ENCODE measurements around the gene SLC7A6OS. TPM values are rescaled to one million over a fixed set of nuclear protein-coding genes. Genes with fewer than 3 reads are reported as not detected.

SLC7A6OS gene
- total RNA-seq, 1 donor from 2014 or later, result 5.8 TPM

DNA sequence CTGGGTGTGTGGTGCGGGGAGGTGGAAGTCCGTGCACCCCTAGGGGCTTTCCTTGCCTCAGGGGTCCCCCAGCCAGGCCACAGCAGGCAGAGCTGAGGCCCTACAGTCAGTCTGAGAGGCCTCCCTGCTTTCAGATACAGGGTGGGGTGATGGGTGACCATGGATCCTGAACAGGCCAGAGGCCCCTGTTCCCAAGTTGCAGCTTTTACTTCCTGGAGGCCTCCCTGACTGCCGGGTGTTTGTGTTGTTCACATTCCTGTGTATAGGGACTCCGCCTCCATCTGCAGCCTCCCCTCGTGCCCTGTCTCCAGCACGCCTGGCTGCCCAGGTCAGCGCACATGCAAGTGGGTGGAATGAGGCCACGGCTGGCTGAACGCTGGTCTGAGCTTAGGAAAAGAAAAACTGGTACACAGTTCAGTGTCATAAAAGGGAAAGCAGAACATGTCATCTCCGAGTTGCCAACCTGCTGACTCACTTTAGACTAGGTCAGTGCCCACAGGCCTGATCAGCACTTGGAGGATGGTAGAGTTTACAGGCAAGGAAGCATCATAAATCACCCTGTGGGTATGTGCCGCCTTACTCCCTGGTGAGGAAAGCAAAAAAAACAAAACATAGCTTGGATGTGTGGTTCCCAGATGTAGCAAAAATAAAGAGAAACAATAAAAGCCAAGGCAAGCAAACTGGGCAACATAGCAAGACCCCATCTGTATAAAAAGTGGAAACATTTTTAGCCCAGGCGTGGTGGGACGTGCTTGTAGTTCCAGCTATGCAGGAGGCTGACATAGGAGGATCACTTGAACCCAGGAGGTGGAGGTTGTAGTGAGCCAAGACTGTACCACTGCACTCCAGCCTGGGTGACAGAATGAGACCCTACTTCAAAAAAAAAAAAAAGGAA lies 52.6 kb downstream of the SLC7A6OS start:
- ATAC-seq, result no peak

DNA sequence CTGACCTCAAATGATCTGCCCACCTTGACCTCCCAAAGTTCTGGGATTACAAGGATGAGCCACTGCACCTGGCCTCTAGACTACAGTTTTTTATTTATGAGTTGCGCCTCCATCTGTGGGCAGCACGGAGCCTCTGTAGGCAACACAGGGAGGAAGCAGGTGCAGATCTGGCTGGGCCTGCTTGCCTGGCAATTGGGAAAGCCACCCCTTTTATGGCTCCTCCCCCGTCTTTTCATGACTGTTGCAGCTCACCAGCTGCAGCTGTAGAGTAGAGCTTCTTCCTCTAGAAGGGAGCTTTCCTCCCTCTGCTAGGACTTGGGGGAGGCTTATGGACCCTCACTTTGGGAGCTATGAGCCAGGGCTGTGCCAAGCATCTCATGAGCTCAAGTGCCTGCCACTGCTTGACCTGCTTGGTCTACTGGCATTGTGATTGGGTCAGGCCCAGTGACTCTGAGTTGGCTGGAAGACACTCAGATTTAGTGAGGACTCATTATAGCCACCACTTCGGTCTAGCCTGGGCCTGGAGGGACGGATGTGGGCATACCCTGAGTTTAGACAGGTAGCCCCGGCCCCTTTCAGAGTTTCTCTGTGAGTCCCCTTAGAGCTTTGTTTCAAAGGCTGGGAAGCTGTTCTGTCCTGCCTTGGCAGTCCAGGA lies 53.4 kb downstream of the SLC7A6OS start:
- no peak for DNase-seq (ENCODE audit: low spot score)
- ATAC-seq, result no peak

More for the DNA sequence above, 52.6 kb downstream of the SLC7A6OS start:
- DNase-seq (ENCODE audit: low spot score), result no peak

DNA sequence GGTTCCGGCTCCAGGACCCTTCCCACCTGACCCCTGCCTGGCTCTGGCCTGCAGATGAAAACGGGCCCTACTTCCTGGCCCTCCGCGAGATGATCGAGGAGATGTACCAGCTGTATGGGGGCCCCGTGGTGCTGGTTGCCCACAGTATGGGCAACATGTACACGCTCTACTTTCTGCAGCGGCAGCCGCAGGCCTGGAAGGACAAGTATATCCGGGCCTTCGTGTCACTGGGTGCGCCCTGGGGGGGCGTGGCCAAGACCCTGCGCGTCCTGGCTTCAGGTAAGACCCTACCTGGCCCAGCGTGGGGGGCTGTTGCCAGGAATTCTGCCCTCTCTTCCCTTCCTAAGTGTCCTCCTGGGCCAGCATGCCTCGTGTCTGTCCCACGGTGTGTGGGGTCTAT lies 55.0 kb downstream of the SLC7A6OS start:
- ATAC-seq, result no peak
- DNase-seq (ENCODE audit: low spot score), result no peak

DNA sequence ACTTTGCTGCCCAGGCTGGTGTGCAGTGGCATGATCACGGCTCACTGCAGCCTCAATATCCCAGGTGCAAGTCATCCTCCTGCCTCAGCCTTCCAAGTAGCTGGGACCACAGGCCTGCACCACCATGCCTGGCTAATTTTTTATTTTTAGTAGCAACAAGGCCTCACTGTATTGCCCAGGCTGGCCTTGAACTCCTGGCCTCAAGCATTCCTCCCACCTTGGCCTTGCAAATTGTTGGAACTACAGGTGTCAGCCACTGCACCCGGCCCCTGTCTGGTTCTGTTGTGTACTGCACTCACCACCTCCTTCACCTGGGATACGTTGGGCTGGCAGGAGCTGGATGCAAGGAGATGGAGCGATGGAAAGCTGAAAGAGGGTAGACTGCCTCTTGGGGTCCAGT lies 57.0 kb downstream of the SLC7A6OS start:
- ATAC-seq (no peak), DNase-seq (ENCODE audit: low spot score) (no peak)

DNA sequence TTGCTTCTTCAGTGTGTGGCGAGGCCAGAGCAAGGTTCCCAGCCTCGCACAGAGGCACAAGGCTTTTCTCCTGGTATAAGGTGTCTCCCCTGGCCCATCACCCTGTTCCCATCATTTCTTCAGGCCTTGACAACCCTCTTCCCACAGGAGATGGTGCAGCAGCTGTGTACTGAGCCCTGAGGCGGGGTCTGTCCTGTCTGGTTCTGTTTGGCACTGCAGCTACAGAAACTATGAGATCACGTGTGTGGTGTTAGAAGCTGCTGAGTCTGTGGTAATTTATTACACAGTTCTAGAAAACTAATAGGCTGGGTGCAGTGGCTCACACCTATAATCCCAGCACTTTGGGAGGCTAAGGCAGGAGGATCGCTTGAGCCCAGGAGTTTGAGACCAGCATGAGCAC lies 58.4 kb downstream of the SLC7A6OS start:
- DNase-seq (ENCODE audit: low spot score) (no peak), ATAC-seq (no peak)

DNA sequence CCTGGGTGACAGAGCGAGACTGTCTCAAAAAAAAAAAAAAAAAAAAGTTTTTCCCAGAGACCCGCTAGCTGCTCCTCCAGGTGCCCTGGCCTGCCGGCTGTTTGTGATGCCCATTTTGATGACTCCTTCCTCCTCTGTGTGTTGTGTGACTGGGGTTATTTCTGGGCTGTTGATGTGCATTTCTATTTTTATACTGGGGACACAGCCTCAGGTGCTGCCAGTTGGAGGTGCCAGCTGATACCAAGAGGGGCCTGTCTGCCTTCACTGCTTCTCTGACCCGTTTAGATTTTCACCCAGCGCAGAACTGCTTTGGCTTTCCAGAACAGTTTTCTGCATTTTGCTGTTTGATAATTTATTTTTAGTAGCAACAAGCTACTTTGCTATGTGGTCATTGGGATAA lies 58.9 kb downstream of the SLC7A6OS start:
- ATAC-seq (no peak), DNase-seq (ENCODE audit: low spot score) (no peak)

DNA sequence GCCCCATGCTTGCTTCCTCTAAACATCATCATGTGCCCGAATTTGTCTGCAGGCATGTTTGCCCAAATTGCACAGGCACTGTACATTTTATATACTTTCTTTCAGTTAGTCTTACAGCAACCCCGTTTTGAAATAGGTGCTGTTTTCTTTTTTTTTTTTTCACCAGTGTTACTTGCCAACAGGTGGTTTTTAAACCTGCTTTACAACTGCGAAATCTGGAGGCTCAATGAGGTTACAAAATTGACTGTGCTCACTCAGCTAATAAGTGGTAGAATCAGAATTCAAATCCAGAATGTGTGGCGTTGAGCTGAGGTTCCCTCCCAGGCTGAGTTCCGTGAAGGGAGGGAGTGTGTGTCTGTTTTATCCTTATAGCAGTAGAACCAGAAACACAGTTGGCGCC lies 59.8 kb downstream of the SLC7A6OS start:
- DNase-seq (ENCODE audit: low spot score) (no peak), ATAC-seq (no peak)

DNA sequence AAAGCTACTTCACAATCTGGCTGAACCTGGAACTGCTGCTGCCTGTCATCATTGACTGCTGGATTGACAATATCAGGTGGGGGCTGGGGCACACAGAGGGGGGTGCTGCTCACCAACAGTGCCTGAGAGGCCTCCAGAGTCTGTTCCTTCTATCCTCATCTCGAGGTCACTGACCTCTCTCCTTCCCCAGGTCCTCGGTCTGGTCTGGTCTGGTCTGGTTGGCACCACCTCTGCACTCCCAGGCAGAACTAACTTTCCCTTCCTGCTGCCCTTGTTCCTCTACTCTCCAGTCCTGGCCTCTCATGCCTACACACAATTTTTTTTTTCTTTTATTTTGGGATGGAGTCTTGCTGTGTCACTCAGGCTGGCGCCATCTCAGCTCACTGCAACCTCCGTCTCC lies 61.4 kb downstream of the SLC7A6OS start:
- DNase-seq (ENCODE audit: low spot score) (no peak), ATAC-seq (no peak)

Other genes starting within 250 kb of the SLC7A6OS start
- gene NFATC3, start 225.6 kb downstream of the SLC7A6OS start, total RNA-seq, result 27.6 TPM
- gene ESRP2, start 74.8 kb downstream of the SLC7A6OS start, total RNA-seq, result 78.9 TPM
- 12.5 TPM for gene PLA2G15, start 65.6 kb downstream of the SLC7A6OS start, total RNA-seq
- 1.6 TPM for gene SLC7A6, start 46.4 kb downstream of the SLC7A6OS start, total RNA-seq
- gene PRMT7, start 73 bp upstream of the SLC7A6OS start, total RNA-seq, result 27.7 TPM
- 32.7 TPM for gene SMPD3, start 137.6 kb upstream of the SLC7A6OS start, total RNA-seq
- gene ZFP90, start 228.3 kb upstream of the SLC7A6OS start, total RNA-seq, result 6.1 TPM